HepG2 (cell line): Measurements from ENCODE around the gene SLC1A4. TPM values are rescaled to one million over a fixed set of nuclear protein-coding genes. Genes with fewer than 3 reads are reported as not detected.

ENCODE experiments used
- CBFB ChIP-seq: sonication (generic); formaldehyde crosslinking; IDR thresholded peaks from 2 replicates; pipeline ENCODE4 v1.4.0; 2020; ENCODE audit warnings: missing genetic modification reagents
- HMGXB4 ChIP-seq, 2 experiments: sonication (generic) in 1 of 2; formaldehyde crosslinking in 1 of 2; IDR thresholded peaks; 2 replicates each; pipeline versions ENCODE4 v1.4.0 to v1.6.1; 2018 to 2020; ENCODE audit warnings: missing genetic modification reagents in 2 of 2, borderline replicate concordance in 1 of 2, low read depth in 1 of 2, mild to moderate bottlenecking in 1 of 2, missing biosample characterization in 1 of 2
- HNRNPLL ChIP-seq: fragments of 200-400 bp; formaldehyde crosslinking; IDR thresholded peaks from 2 replicates; pipeline ENCODE4 v1.6.1; 2017; ENCODE audit warnings: mild to moderate bottlenecking, low read depth, low read length; ENCODE audit not compliant: poor library complexity, severe bottlenecking
- IRF1 ChIP-seq: sonication (generic); formaldehyde crosslinking; IDR thresholded peaks from 2 replicates; pipeline ENCODE4 v1.4.0; 2020; ENCODE audit warnings: low read depth, mild to moderate bottlenecking, missing genetic modification reagents
- JUNB ChIP-seq: sonication (generic); formaldehyde crosslinking; IDR thresholded peaks from 2 replicates; pipeline ENCODE4 v1.8.0; 2022; ENCODE audit warnings: missing genetic modification reagents, mild to moderate bottlenecking, borderline replicate concordance
- KLF15 ChIP-seq: sonication (generic); formaldehyde crosslinking; IDR thresholded peaks from 2 replicates; pipeline ENCODE4 v1.8.1; 2023; ENCODE audit warnings: borderline replicate concordance, mild to moderate bottlenecking, inconsistent platforms, missing genetic modification reagents, mixed read lengths
- NFE2L1 ChIP-seq: sonication (generic); formaldehyde crosslinking; IDR thresholded peaks from 2 replicates; pipeline ENCODE4 v1.4.0; 2020; ENCODE audit warnings: missing genetic modification reagents, mild to moderate bottlenecking, borderline replicate concordance
- PRDM10 ChIP-seq: sonication (generic); formaldehyde crosslinking; IDR thresholded peaks from 2 replicates; pipeline ENCODE4 v1.4.0; 2020; ENCODE audit warnings: low read depth, missing genetic modification reagents
- SRY ChIP-seq: sonication (generic); formaldehyde crosslinking; IDR thresholded peaks from 2 replicates; pipeline ENCODE4 v1.8.0; 2022; ENCODE audit warnings: mild to moderate bottlenecking, missing genetic modification reagents
- TEAD3 ChIP-seq: optimal IDR thresholded peaks from 2 replicates; pipeline ENCODE3; 2016; ENCODE audit warnings: borderline replicate concordance
- TFAP4 ChIP-seq: sonication (generic); IDR thresholded peaks from 2 replicates; pipeline ENCODE4 v1.6.1; 2016; ENCODE audit warnings: low read depth, borderline replicate concordance
- ZBTB10 ChIP-seq: sonication (generic); formaldehyde crosslinking; IDR thresholded peaks from 2 replicates; pipeline ENCODE4 v1.4.0; 2020; ENCODE audit warnings: missing genetic modification reagents, borderline replicate concordance
- ZBTB2 ChIP-seq: sonication (generic); formaldehyde crosslinking; IDR thresholded peaks from 2 replicates; pipeline ENCODE4 v1.8.0; 2022; ENCODE audit warnings: low read depth, missing genetic modification reagents
- ZNF205 ChIP-seq: IDR thresholded peaks from 2 replicates; pipeline ENCODE4 v1.6.1; 2018; ENCODE audit warnings: missing biosample characterization, missing genetic modification reagents
- ZNF274 ChIP-seq: sonication (generic); formaldehyde crosslinking; IDR thresholded peaks from 2 replicates; pipeline ENCODE4 v1.5.1; 2020; ENCODE audit warnings: mild to moderate bottlenecking, missing genetic modification reagents
- polyA plus RNA-seq, 8 experiments: library from polyadenylated mRNA; depleted of rRNA in 3 of 8; stranded (reverse) in 7 of 8; unstranded in 1 of 8; fragments of >200 nt; fragmentation: Illumina TruSeq in 4 of 8; extraction: Trizol in 4 of 8; gene quantifications; 2 replicates each; pipeline versions ENCODE4 v1.2.1 to v1.2.3, GENCODE V29; 2011 to 2016; ENCODE audit warnings: low read depth in 4 of 8, missing spikeins in 1 of 8, mixed read lengths in 1 of 8; ENCODE audit not compliant: insufficient read depth in 1 of 8
- total RNA-seq, 5 experiments: library from RNA; depleted of rRNA; stranded (reverse); fragments of >200 nt; fragmentation: Illumina TruSeq; extraction: Trizol; gene quantifications; 2 replicates each; pipeline ENCODE4 v1.2.3, GENCODE V29; 2016; ENCODE audit warnings: low read depth in 1 of 5

The SLC1A4 gene
- total and polyA plus RNA-seq, 2 of the 13 experiments (the other 11 are each of a cell fraction or from before 2014, with no cell fraction given), result 21.0 to 39.6 TPM

GRCh38 chr2:64943387-64944150 lies 45.6 kb upstream of the SLC1A4 start (continued):
- no peak for TF ChIP-seq ZBTB10 (CRISPR knock-in tag)
- no peak for TF ChIP-seq CBFB
- TF ChIP-seq ZNF274 (CRISPR knock-in tag), result peak; percentile 57; the same call in 1 of the 2 replicates
- TF ChIP-seq JUNB, result no peak; the same call in 1 of the 2 replicates
- TF ChIP-seq KLF15 (CRISPR knock-in tag), result no peak
- TF ChIP-seq HMGXB4 (CRISPR knock-in tag; IDR thresholded peaks at IDR 0.05; ENCODE audit: borderline replicate concordance in 1 of 2, low read depth in 1 of 2), result peak in 1 of 2 experiments; percentile 39; a peak in 1 of 4 replicates
- TF ChIP-seq HNRNPLL, result no peak
- TF ChIP-seq TFAP4, result peak; percentile 49; the same call in 1 of the 2 replicates
- TF ChIP-seq ZBTB2, result no peak
- TF ChIP-seq TEAD3, result peak; percentile 67
- no peak for TF ChIP-seq ZNF205
- 0 out of 2 replicates have a peak, but pooled peaks have one; percentile 49 for TF ChIP-seq NFE2L1 (CRISPR knock-in tag)
- TF ChIP-seq SRY (CRISPR knock-in tag), result no peak
- no peak; the same call in 1 of the 2 replicates for TF ChIP-seq PRDM10 (CRISPR knock-in tag)
- no peak for TF ChIP-seq IRF1 (CRISPR knock-in tag)
